GM21381 (cell line): ENCODE measurements around the gene CFAP161.

Experiments used
- ATAC-seq: cut with Tn5 transposase; IDR thresholded peaks from one replicate; pipeline ENCODE4 v1.9.1; 2021; ENCODE audit warnings: mild to moderate bottlenecking, moderate library complexity; ENCODE audit not compliant: unreplicated experiment

Gene CFAP161, protein sequence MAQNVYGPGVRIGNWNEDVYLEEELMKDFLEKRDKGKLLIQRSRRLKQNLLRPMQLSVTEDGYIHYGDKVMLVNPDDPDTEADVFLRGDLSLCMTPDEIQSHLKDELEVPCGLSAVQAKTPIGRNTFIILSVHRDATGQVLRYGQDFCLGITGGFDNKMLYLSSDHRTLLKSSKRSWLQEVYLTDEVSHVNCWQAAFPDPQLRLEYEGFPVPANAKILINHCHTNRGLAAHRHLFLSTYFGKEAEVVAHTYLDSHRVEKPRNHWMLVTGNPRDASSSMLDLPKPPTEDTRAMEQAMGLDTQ

DNA sequence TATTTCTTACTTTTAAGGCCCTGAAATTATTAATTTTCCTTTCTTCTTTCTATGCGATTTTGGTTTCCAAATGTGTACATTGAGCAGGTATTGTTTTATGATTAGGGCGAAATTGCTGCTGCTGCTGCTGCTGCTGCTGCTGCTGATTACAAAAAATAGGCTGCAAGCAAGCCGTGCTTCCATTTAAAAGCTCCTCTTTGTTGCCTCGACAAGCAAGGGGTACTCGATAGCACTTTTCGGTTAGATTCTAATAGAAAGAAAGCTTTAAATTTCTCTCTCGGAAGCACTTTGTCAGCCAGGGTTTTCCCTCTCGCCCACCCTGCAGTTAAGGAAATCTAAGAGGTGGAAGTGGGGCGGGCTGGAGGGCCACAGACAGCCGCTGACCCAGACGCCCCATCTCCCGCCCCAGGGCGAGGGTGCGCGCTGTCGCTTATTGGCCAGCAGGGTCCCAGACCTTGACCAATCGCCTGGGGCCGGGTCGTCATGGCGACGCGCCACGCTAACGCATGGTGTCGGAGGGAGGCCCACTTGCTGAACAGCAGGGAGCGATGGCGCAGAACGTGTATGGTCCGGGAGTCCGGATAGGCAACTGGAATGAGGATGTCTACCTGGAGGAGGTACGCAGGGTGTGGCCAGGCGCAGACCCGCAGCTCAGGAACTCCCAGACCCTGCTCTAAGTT, at the start of gene CFAP161:
CFAP161 (plus strand) TSS at position 489 of the 680 bp plus-strand sequence; CDS start at position 549, 60 bp downstream.
- ATAC-seq = no peak

DNA sequence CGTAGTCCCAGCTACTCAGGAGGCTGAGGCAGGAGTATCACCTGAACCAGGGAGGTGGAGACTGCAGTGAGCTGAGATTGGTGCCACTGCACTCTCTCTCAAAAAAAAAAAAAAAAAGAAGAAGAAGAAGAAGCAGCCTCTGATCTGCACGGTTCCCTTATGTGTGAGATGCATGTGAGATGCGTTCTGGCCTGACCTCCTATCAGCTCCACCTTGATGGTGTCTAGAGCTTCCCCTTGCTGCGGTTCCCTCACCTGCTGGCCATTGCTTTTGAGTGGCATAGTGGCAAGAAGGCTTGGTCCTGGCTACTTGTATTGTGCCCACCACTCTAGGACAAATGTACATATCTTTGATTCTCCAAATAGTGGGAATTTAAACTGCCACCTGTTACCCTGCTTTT, 49.4 kb upstream of the CFAP161 start:
- no peak for ATAC-seq

DNA sequence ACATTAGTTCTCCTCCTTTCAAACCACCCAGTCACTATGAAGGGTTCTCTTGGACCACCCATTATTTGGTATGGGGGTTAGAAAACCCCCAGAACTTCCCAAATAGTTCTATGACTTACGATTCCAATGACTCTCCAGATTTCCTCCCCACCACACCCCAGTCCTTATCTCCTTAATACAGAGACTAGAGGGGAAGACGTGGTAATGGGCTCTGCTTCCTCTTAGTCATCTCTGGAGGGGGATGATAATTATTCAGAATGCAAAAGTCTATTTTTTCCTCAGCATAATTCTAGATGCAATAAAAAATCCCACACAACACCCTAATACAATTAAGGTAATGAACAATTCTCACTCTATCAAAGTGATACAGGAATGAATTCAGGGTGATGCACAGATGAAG, 48.9 kb upstream of the CFAP161 start:
- ATAC-seq = no peak

DNA sequence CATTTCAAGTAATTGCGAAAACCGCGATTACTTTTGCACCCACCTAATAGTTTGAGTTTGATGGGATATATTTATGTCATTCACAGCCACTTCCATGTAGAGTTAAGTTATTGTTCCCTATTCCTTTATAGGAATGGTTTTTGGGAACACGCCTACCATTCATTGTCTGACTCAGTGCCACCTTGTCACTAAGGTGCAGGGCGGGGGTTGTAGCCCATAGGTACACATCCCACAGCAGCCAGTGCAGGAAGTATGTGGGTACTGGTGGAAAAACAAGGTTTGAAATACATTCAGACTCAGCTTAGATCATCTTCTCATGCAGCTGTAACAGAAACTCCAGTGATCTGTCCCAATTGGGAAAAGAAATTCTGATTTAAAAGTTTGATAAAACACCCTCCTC, 48.2 kb upstream of the CFAP161 start:
- no peak for ATAC-seq

DNA sequence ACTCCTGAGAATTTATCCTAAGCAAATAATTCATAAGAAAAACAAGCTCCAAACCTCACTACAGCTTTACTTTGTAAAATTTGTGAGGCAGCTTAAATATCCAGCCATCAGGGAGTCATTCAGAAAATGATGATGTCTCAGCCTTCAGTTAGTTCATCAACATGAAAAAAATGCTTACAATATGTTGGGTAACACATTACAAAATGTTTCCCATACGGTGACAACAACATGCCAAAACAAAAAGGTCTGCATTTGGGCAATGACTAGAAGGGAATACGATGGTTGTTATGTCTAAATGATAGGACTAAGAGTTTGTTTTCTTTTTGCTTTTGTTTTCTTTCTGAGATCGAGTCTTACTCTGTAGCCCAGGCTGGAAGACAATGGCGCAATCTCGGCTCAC, 47.0 kb upstream of the CFAP161 start:
- ATAC-seq = no peak

DNA sequence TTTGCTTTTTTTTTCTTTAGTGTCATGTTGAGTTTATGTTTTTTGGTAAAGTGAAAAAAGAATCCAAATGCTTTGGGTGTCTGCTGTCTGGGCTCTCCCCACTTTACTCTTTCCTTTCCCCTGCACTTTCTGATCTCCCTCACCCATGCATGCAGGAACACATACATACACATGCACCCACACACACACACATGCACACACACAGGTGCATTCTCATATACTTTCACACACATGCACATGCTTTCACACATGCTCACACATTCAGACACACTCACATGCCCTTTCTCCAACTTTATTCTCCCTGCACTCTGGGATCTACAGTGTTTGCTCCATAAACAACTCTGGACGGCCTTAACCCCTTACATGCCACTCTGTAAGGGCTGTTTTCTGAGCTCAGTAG, 46.4 kb upstream of the CFAP161 start:
- no peak for ATAC-seq

DNA sequence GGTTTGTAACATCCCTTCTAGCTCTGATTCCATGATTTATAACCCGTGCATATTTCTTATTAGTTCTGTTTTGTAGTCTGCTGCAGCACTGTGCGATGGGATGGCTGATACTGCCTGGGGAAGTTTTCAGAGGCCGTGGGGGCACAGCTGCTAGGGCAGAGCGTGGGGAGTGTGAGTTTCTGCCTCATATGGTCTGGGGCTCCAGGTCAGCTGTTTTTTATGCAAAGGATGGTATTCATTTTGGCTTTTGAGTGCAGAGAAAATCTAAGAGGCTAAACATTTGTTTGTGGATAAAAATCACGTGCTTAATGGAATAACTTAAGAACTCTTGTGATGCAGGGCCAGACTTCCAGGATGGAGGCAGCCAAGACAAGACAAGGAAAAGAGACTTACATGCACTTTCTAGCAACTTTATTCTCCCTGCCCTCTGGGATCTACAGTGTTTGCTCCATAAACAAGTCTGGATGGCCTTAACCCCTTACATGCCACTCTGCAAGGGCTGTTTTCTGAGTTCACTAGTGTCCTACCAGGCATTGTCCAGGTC, 45.5 kb upstream of the CFAP161 start:
- no peak for ATAC-seq

DNA sequence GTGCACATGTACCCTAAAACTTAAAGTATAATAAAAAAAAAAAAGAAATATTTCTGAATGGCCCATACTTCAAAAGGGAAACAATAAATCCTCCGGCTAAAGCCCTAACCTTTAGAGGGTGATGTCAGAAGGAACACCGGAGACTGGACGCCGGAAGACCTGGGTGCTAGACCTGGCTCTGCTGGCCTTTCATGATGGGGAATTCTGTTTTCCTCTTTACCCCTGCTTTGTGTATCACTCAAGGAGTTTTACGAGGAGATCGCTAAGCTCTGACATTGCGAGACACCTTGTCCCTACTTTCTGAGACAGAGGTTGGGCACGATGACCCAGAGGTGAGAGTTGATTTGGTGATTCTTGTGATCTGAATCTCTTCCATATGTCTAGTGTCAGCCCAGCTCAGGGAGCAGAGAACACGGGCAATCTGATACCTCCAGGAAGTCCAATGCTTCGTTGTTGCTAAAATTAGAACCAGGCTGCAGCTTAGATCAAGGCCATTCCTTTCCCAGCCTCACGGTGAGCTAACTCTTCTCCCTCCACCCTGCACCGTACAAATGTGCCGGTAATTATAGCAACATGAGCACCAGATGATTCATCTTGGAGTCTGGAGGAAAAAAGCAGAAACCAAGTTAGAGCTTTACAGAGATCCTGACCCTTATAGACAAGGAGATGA, 42.0 kb upstream of the CFAP161 start:
- ATAC-seq = no peak

DNA sequence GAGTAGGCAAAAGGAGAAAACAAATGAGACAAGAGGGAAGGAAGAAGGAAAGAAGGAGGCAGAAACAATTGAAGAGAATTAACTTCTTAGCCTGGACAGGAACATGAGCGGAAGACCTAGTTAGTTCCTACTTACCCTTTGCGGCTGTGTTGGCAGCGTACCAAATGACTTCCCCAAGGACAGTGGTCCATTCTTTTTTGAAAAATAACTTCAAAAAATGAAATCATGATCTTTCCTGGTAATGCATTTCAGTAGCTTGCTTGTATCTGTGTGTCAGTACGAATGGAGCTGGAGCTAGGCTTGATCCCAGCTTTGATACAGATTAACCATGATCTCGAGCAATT, 41.5 kb upstream of the CFAP161 start:
- ATAC-seq = no peak

DNA sequence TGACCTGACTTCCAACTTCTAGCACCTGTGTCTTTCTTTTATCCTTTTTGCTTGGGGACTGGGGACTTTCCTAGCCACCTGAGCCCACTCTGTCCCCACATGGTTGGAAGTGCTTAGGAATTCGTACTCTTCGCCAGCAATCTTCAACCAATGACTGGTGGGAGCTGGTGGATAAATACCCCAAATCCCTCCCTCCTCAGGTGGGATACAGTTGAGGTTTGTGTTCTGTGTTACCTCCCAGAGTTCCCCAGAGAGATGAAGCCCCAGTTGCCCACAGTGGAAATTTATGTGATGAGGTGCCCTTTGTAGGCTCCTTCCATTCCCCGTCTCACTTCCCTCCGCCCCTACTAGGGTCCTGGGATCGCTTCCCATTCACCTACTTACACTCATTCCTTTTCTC, 40.1 kb upstream of the CFAP161 start:
- no peak for ATAC-seq

DNA sequence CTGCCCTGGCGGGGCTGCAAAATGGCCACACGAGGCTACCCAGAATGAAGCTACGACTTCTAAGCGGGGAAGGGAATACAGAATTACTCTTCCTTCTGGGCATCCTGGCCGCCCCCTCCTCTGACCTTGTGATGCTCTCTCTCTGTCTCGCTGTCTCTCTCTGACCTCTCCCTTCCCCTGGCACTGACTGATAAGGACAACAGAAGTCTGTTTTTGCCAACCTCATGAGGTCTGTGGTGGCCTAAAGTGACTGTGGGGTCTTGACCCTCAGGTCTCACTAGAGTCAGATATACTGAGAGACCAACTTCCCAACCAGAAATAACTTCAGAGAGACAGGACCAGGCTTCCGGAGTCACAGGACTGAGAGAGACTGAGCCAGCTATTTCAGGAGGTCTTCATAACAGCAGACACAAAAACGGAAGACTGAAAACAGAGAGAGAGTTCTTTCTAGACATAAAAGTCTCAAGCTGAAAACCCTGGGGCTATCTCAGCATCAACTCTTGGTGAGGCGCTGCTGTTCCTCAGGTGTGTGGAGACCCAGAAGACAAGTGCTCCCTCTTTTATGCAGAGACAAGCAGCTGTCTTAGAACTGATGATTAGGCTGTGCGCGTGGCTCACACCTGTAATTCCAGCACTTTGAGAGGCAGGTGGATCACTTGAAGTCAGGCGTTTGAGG, 38.2 kb upstream of the CFAP161 start:
- ATAC-seq = no peak

DNA sequence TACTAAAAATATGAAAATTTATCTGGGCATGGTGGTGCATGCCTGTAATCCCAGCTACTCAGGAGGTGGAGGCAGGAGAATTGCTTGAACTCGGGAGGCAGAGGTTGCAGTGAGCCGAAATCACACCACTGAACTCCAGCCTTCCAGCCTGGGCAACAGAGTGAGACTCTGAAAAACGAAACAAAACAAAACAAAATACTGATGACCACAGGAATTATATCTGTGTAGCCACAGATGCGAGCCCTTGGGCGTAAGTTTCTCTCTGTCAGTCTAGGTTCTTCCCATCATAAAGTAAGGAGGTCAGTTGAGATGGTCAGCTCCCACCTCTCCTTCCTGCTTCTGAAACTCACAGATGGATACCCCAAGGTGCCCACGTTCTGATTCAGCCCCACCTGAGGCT, 37.7 kb upstream of the CFAP161 start:
- no peak for ATAC-seq

DNA sequence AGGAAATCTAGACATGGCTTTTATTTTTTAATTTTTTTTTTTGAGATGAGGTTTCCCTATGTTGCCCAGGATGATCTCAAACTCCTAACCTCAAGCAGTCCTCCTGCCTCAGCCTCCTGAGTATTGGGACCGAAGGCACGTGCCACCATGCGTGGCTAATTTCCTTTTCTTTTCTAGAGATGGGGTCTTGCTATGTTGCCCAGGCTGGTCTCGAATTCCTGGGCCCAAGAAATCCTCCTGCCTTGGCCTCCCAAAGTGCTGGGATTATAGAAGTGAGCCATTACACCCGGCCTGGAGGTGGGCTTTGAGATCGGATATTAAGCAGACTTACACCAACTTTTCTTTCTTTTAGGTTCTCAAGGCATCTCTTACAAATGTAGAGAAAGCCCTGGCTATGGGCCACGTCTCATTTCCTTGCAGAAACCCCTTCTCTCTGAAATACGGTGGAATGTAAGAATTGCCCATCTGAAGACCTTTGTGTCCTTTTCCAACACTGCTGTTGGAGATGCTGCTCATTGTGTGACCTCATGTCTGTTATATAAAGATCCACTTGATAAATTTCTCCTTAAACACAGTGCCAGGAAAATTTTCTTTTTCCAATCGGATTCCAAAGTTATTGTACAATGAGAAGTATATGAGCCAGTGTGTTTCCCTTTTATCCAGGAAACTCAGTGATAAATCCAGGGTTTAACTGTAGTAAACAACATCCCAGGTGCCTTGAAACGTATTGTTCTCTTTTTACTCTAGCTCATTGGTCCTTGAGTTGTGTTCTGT, 36.8 kb upstream of the CFAP161 start:
- ATAC-seq = no peak

DNA sequence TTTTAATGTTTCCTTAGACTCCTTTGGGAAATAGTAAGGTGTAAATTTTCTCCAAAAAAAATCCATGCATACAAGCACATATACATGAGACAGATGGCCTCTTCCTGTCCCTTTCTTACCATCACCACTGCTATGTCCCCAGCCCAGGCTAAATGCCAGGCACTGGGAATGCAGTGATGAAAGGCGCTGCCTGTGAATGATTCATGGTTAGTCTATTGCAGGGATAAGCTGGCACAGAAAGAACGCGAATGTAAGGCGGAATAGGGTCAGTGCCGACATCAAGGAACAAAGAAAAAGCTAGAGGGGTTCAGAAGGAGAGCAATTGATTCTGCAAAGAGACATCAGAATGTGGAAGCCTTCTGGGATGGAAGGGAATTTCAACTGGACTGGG, 36.2 kb upstream of the CFAP161 start:
- ATAC-seq = no peak

DNA sequence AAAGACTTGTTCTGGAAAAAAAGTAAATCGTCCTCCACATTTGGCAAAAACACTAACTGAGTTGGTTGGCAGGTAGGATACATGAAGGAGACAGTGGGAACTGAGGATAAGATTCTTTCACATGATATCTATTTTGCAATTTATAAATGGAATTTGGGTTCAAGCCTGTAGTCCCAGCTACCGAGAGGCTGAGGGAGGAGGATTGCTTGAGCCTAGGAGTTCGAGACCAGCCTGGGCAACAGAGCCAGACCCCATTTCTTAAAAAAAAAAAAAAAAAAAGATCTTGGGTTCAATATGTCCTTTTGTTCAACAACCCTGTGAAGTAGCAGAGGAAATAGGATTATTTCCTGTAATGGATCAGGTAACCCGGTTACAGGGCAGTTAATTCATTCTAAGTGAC, 35.7 kb upstream of the CFAP161 start:
- ATAC-seq = no peak

DNA sequence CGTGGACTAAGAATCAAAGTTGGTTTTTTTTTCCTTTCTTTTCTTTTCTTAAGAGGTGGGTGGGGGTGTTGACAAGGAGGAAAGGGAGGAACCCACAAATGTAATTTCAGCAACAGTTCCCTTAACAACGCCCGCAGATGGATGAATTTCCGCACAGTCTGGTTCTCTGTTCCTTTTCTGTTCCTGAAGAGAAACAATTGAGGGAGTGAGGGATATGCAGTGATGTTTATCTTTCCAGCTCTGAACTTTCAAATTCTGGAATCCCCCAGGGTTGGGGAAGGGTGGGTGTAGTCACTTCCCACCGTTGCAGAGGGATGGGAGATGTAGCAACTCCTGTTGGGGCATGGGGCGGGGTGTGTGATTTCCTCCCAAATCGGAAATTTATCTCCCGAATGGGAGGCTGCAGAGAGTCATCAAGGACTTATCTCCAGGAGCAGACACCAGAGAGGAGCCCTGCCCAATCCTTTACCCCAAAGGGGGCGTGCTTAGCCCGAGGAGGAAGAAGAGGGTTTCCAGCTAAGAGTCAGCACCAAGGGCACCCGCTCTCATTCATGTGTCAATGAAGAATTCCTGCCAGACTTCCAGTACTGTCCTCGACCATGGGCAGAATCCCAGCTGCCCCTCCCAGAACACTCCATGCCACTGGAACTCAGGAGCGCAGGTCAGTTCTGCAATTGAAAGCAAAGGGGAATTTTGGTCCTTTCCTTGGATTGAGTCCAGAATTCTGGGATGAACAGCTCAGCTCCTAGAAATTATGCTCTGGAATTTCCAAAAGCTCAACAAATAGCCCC, 35.0 kb upstream of the CFAP161 start:
- no peak for ATAC-seq

DNA sequence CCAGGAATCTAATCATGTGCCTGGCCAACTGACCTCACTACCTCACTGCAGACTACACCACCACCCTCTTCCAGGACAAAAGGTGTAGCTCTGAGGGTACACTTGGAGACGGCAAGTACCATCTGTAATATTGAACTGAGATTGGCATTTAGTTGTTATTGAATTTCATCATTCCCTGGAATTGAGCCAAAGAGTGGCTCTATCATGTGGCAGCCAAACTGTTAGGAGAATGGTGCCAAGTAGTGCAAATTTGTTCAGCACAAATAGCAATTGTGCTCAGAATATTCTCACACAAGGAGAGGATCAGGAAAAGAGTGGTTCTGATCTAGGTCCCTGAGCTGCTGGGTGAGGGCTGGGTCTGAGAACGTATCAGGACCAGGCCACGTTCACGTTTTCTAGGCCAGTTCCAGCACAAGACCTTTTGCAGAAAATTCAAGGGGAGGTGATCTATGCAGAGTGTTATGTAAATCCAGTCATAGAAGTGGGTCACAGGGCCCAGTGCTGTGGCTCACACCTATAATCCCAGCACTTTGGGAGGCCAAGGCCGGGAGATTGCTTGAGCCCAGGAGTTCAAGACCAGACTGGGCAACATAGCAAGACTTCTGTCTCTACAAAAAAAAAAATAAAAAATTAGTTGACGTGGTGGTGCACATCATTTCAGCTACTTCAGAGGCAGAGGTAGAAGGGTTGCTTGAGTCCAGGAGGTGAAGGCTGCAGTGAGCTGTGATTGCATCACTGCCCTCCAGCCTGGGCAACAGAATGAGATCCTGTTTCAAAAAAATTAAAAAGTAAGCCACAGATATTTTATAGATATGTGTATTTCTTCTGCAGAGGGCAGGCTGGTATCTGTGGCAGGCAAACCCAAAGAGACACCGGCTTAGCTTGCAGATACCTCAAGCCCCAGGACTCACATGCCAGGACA, 31.9 kb upstream of the CFAP161 start:
- ATAC-seq = no peak

DNA sequence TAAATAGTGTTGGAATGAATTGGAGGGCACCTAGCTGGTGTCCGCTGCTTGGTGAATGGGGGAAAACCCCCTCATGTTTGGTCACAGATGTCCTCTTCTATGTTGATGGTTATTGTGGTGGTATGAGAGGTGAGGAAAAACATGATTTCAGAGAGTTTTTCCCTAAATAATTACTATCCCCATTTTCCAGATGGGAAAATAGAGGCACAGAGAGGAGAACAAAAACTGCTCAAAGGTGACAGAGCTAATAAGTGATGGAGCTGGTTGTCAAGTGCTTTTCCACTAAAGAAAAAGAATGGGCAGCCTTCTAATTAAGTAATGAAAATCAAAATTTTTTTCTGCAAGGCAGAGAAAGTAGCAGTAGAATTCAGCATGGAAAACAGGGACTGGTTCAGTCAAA, 30.2 kb upstream of the CFAP161 start:
- no peak for ATAC-seq

DNA sequence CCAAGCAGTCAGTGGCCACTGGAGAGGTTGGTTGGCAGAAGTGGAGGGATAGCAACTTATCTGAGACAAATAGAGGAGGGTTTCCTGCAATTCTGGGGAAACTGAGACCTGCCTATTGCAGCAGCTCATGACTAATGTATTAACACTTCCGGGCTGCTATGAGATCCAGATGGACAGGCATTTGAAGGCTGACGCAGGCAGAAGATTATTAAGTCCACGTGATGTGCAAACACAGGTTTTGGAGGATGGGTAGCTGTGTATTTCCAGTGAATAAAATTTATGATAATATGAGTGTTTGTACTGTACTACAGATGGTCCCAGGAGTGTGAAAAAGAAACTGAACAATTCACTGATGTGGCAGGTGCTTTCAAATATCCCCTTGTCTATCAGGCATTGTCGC, 28.5 kb upstream of the CFAP161 start:
- ATAC-seq = no peak
